Spleen (tissue), 11 donors: ENCODE results near the gene CLMN. TPM values are rescaled to one million over a fixed set of nuclear protein-coding genes. Genes with fewer than 3 reads are reported as not detected.

Source experiments
- DNase-seq: peaks from one replicate; pipeline ENCODE4 v3.0.0-alpha.2; 2020
- H3K27ac ChIP-seq, 8 donors: fragments of 200-600 bp; sonication (generic) in 7 of 8; 1 replicate in 4 of 8; 2 replicates in 4 of 8; pipeline versions ENCODE4 v1.5.0 to v1.8.0; 2016 to 2021; ENCODE audit warnings: inconsistent platforms in 4 of 8, mild to moderate bottlenecking in 4 of 8, moderate library complexity in 1 of 8
- H3K27me3 ChIP-seq, 7 donors: fragments of 200-600 bp; sonication (generic) in 6 of 7; replicated peaks in 1 of 7; 1 replicate in 4 of 7; 2 replicates in 3 of 7; pipeline versions ENCODE4 v1.5.0 to v1.8.0; 2016 to 2021; ENCODE audit warnings: inconsistent platforms in 3 of 7, mild to moderate bottlenecking in 1 of 7
- H3K36me3 ChIP-seq, 6 donors: fragments of 200-600 bp; sonication (generic) in 5 of 6; 1 replicate in 4 of 6; 2 replicates in 2 of 6; pipeline versions ENCODE4 v1.5.0 to v1.8.0; 2016 to 2021; ENCODE audit warnings: inconsistent platforms in 2 of 6
- H3K4me1 ChIP-seq, 6 donors: fragments of 200-600 bp; sonication (generic) in 5 of 6; 1 replicate in 3 of 6; 2 replicates in 3 of 6; pipeline versions ENCODE4 v1.5.0 to v1.8.0; 2016 to 2021; ENCODE audit warnings: inconsistent platforms in 3 of 6
- H3K4me3 ChIP-seq, 8 donors: fragments of 200-600 bp; sonication (generic) in 7 of 8; 1 replicate in 4 of 8; 2 replicates in 4 of 8; pipeline versions ENCODE4 v1.5.0 to v1.8.0; 2016 to 2021; ENCODE audit warnings: inconsistent platforms in 4 of 8, mild to moderate bottlenecking in 4 of 8, moderate library complexity in 2 of 8
- H3K9me3 ChIP-seq, 8 donors: fragments of 200-600 bp; sonication (generic) in 7 of 8; 1 replicate in 4 of 8; 2 replicates in 4 of 8; pipeline versions ENCODE4 v1.5.0 to v1.8.0; 2016 to 2021; ENCODE audit warnings: inconsistent platforms in 4 of 8
- CTCF ChIP-seq, 11 experiments: fragments of 200-600 bp in 7 of 11; fragments of 450-650 bp in 4 of 11; sonication (generic) in 4 of 11; IDR thresholded peaks in 8 of 11; conservative IDR thresholded peaks in 3 of 11; 1 replicate in 7 of 11; 2 replicates in 4 of 11; pipeline versions ENCODE4 v1.4.0 to v1.8.0; 2016 to 2021; ENCODE audit warnings: antibody characterized with exemption in 11 of 11, inconsistent platforms in 4 of 11, mild to moderate bottlenecking in 1 of 11
- POLR2A ChIP-seq, 3 donors: fragments of 450-650 bp; IDR thresholded peaks; one replicate each; pipeline ENCODE4 v1.5.1; 2017; ENCODE audit warnings: antibody characterized with exemption in 3 of 3, mild to moderate bottlenecking in 1 of 3
- POLR2AphosphoS5 ChIP-seq, 3 donors: sonication (generic); formaldehyde crosslinking; IDR thresholded peaks; one replicate each; pipeline ENCODE4 v1.5.1; 2017; ENCODE audit warnings: antibody characterized with exemption in 3 of 3
- WGBS, 5 donors: extraction: QIAGEN DNeasy Blood & Tissue Kit in 3 of 5; methylation state at CpG; one replicate each; pipeline versions ENCODE4 v1.1.5 to v1.1.7; 2013 to 2018; 5-methylcytosine and 5-hydroxymethylcytosine counted together
- intact Hi-C: fragments of 100-400 bp; cut with DNase I; formaldehyde crosslinking; loops from one replicate; pipeline ENCODE4 v1.15.0; 2023; ENCODE audit warnings: low total_unique reads
- polyA plus RNA-seq, 3 donors: library from polyadenylated mRNA; stranded (reverse); fragments of 200-250 nt; gene quantifications; one replicate each; pipeline ENCODE4 v1.2.1, GENCODE V29; 2013
- total RNA-seq, 7 donors: library from RNA; depleted of rRNA in 3 of 7; stranded (reverse); fragments of >200 nt in 3 of 7; fragmentation: NEBNext Ultra II Directional in 4 of 7; extraction: Animal tissue kit (Norgen Biotek cat#: 25700) in 4 of 7; gene quantifications; one replicate each; pipeline versions ENCODE4 v1.1.0 to v1.2.1, GENCODE V29; 2016 to 2021
- donor health status: healthy with polysubstance abuse.
- donor health status: DM: no; HTN: no; CAD: no; lungs with moderate emphysema.
- donor health status: DM: no; HTN: no; CAD: no.
- donor health status: Bipolar disorder and iron deficiency.
- donor health status: healthy.
- donor health status: DM: no; HTN: no; CAD: no.
- donor health status: DM: yes; HTN: yes; CAD: no.

The CLMN gene
- total and polyA plus RNA-seq, 10 donors = 2.7 to 21.4 (median 14.8) TPM

DNA sequence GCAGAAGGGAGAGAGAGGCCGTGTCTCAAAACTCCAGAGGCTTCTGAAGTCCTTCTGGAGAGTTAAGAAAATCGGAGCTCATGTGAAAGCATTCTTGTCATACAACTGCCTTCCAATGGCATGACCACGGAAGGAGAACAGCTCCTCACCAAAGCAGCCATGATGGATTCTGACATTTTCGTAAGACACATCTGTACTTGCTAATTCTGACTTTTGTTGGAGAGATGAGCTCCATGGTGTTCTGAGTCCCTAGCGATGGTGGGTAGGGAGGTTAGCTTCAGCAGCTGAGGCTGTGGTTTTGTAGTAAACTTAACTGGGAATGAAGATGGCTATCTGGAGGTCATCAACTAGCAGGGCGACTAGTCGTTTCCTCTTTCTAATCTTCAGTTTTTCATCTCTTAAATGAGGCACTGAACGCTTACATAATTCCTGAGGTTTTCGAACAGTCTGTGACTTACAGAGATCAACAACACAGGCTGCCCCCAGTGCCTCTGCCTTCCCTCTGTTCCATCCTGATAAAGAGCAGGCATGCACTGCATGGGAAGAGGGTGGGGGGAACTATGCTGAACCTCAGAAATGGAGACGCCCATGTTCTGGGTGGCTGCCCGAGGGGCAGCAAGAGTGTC lies 133.8 kb downstream of the CLMN start:
- Histone ChIP-seq H3K27me3 (peaks cover 0 to 15% (median 0%) of the 10 kb centered on the region in 7 donors), H3K4me1 (peaks cover 8 to 73% (median 31%) of the 10 kb centered on the region in 6 donors), H3K36me3 (peaks cover 0 to 6% (median 0%) of the 10 kb centered on the region in 6 donors), H3K9me3 (peaks cover 0 to 13% (median 0%) of the 10 kb centered on the region in 8 donors), H3K27ac (peak overlapping the region; percentile 45 to 93 (median 90)), H3K4me3 (peak overlapping the region in 4 of 8 donors; percentile 12 to 63 (median 23))
- 20 to 32% (median 22%) methylated on average over 11 of the region's 11 CpGs for WGBS, 5 donors
- intact Hi-C loops = no loop called here
- DNase-seq = no peak
- TF ChIP-seq POLR2A (IDR thresholded peaks at IDR 0.05) (no peak), CTCF (IDR thresholded peaks at IDR 0.05 in 8 of 11, conservative IDR thresholded peaks at IDR 0.05 in 3 of 11) (no peak), POLR2AphosphoS5 (IDR thresholded peaks at IDR 0.05) (peak in 2 of 3 donors; percentile 10 to 42)

DNA sequence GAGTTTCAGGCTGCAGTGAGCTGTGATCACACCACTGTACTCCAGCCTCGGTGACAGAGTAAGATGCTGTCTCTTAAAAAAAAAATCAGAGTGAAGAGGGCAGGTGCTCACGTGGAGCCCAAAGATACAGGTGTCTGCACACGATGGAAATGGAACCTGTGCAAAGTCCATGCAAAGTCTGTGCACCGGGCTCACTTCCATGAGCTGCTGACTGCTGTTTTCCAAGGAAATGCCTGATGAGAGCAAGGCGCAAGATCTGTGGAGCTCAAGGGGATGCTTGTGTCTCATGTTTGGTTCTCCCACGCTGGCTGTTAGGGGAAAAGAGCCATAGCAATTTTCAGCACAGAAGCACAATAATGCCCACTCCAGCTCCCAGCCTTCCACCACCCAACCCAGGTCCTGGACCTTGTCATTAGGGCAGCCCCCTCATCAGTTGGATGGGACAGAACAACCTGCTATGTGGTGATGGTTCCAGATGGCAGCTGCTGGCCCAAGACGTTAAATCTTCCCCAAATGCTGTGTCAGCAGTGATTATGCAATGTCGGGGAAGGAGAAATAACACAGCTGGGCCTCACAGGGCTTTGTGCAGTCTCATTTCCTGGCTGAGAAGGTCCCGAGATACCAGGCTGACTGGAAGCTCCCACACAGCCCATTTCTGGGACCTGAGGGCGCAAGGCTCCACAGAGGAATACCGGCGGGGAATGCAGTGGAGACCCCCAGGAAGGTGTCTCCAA lies 134.5 kb downstream of the CLMN start:
- H3K4me1 ChIP-seq = peaks cover 8 to 66% (median 31%) of the 10 kb centered on the region in 6 donors

DNA sequence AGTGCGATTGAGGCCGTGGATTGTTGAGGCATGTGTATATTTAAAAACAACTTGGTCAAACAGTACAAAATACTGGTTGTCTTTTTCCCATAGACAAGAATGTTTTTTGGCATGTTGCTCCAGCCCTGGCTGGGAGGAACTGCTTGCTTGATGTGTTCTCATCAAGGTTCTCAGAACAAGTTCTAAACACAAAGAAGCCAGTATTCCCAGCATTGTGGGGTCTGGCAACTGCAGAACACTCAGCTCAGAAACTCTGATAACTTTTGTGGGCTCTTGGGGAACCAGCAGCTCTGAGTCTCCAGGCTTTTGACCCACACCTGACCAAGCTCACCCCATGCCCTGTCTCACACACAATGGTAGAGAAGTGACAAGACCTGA lies 135.3 kb downstream of the CLMN start:
- peaks cover 8 to 61% (median 31%) of the 10 kb centered on the region in 6 donors for H3K4me1 ChIP-seq
- intact Hi-C loops = no loop called here
- DNase-seq = no peak
- H3K27me3 ChIP-seq = peaks cover 0 to 15% (median 0%) of the 10 kb centered on the region in 7 donors
- WGBS, 5 donors = 44 to 77% (median 68%) methylated on average over 2 of the region's 2 CpGs
- H3K36me3 ChIP-seq = no peaks in the 10 kb centered on the region
- H3K9me3 ChIP-seq = peaks cover 0 to 13% (median 0%) of the 10 kb centered on the region in 8 donors
- H3K4me3 ChIP-seq = peak overlapping the region in 1 of 8 donors; percentile 63
- no peak for TF ChIP-seq POLR2AphosphoS5 (IDR thresholded peaks at IDR 0.05)
- TF ChIP-seq CTCF (IDR thresholded peaks at IDR 0.05 in 8 of 11, conservative IDR thresholded peaks at IDR 0.05 in 3 of 11) = no peak
- TF ChIP-seq POLR2A (IDR thresholded peaks at IDR 0.05) = no peak
- peak overlapping the region in 7 of 8 donors; percentile 81 to 93 (median 91) for H3K27ac ChIP-seq

More for the DNA sequence above, 134.5 kb downstream of the CLMN start:
- DNase-seq = peak; percentile 81
- Histone ChIP-seq H3K27ac (peak overlapping the region; percentile 45 to 93 (median 90)), H3K4me3 (peak overlapping the region in 4 of 8 donors; percentile 12 to 63 (median 23)), H3K27me3 (peaks cover 0 to 15% (median 0%) of the 10 kb centered on the region in 7 donors), H3K9me3 (peaks cover 0 to 13% (median 0%) of the 10 kb centered on the region in 8 donors), H3K36me3 (peaks cover 0 to under 1% (median 0%) of the 10 kb centered on the region in 6 donors)
- TF ChIP-seq POLR2A (IDR thresholded peaks at IDR 0.05) (no peak), POLR2AphosphoS5 (IDR thresholded peaks at IDR 0.05) (peak in 2 of 3 donors; percentile 77 to 91), CTCF (IDR thresholded peaks at IDR 0.05 in 8 of 11, conservative IDR thresholded peaks at IDR 0.05 in 3 of 11) (peak in 1 of 11 experiments; percentile 9)
- intact Hi-C loops = no loop called here
- 47 to 60% (median 50%) methylated on average over 12 of the region's 12 CpGs for WGBS, 5 donors
